ENCODE measurements around the gene RASSF4. TPM values are rescaled to one million over a fixed set of nuclear protein-coding genes. Genes with fewer than 3 reads are reported as not detected.
A peak's percentile ranks its signal among the peaks of the same experiment; 100 is the strongest.

The RASSF4 gene
- total RNA-seq, 1 experiment from 2014 or later = 2.8 TPM

GRCh38 chr10:44958898-44959246 is 730 bp upstream of the RASSF4 start:
- CTCF ChIA-PET = interaction anchor here (1.7 kb wide), 1 partner anchor 26 kb away, joined by 4 read pairs; no protein-coding TSS in a partner anchor
- TF ChIP-seq ZBTB33 (IDR thresholded peaks at IDR 0.05; ENCODE audit: extremely low read depth, insufficient replicate concordance, low read length) (no peak), JUND (IDR thresholded peaks at IDR 0.05) (no peak), ZFX (IDR thresholded peaks at IDR 0.05) (no peak), TCF7L2 (IDR thresholded peaks at IDR 0.05; ENCODE audit: borderline replicate concordance, extremely low read depth, insufficient read depth, insufficient read length) (no peak), SP1 (IDR thresholded peaks at IDR 0.05; ENCODE audit: low read depth) (no peak), CEBPB (IDR thresholded peaks at IDR 0.05; ENCODE audit: low read depth) (no peak), RAD21 (IDR thresholded peaks at IDR 0.05; ENCODE audit: low read depth) (no peak), POLR2AphosphoS5 (IDR thresholded peaks at IDR 0.05; ENCODE audit: low read depth, low read length) (no peak), REST (IDR thresholded peaks at IDR 0.05; ENCODE audit: low read depth) (no peak), EZH2 (IDR thresholded peaks at IDR 0.05) (no peak), EGR1 (IDR thresholded peaks at IDR 0.05; ENCODE audit: low read depth) (no peak), POLR2A (IDR thresholded peaks at IDR 0.05; ENCODE audit: borderline replicate concordance, extremely low read depth, insufficient read depth, insufficient read length) (no peak), YY1 (IDR thresholded peaks at IDR 0.05; ENCODE audit: extremely low read depth, insufficient replicate concordance, low read depth, low read length) (no peak), SIN3A (IDR thresholded peaks at IDR 0.05; ENCODE audit: low read depth) (no peak), CBX3 (IDR thresholded peaks at IDR 0.05; ENCODE audit: low read depth) (no peak), MAX (IDR thresholded peaks at IDR 0.05) (no peak), ZNF274 (IDR thresholded peaks at IDR 0.05; ENCODE audit: low read depth, low read length) (no peak), EZH2phosphoT487 (IDR thresholded peaks at IDR 0.05; ENCODE audit: borderline replicate concordance) (no peak)
- RAD21 ChIA-PET (ENCODE audit: low non-redundant PET in 1 of 2, low total read pairs in 2 of 2, uncharacterized antibody in 2 of 2, unreplicated experiment in 2 of 2) = interaction anchor here in 1 of 2 experiments (1.0 kb wide), 1 partner anchor 26 kb away, joined by 3 read pairs; no protein-coding TSS in a partner anchor
- Histone ChIP-seq H2AFZ (ENCODE audit: low read depth, low read length, poor library complexity, severe bottlenecking) (no peak overlapping the region), H3K9me3 (ENCODE audit: control insufficient read depth in 1 of 2, insufficient read depth in 1 of 2, low read depth in 1 of 2, low read length in 2 of 2) (no peaks in the 10 kb centered on the region), H3K27ac (ENCODE audit: low read depth, low read length) (peak overlapping the region; percentile 50), H3K27me3 (ENCODE audit: insufficient read depth, low read length) (no peaks in the 10 kb centered on the region), H3K36me3 (ENCODE audit: control insufficient read depth in 1 of 2, insufficient read depth in 2 of 2, low read length in 2 of 2) (no peaks in the 10 kb centered on the region), H3K4me2 (ENCODE audit: low read length) (peak overlapping the region; percentile 98), H3K4me3 (replicated peaks in 1 of 2; ENCODE audit: low read depth in 1 of 2, low read length in 2 of 2) (peak overlapping the region; percentile 75 to 92), H3K4me1 (ENCODE audit: control insufficient read depth in 1 of 2, insufficient read depth in 2 of 2, low read length in 2 of 2) (peaks cover 3 to 17% of the 10 kb centered on the region in 2 experiments; a peak in 3 of 4 replicates), H4K20me1 (ENCODE audit: insufficient read depth) (no peaks in the 10 kb centered on the region), H3K9me2 (ENCODE audit: insufficient read depth) (no peaks in the 10 kb centered on the region), H3K9ac (ENCODE audit: low read length) (peak overlapping the region; percentile 79), H3K79me2 (ENCODE audit: insufficient read depth, low read length) (no peaks in the 10 kb centered on the region)
- intact Hi-C loops (cut with micrococcal nuclease) = loop anchor here (1.0 kb wide), 1 partner anchor 19 kb away; the partner anchor contains the start of gene DEPP1
- ATAC-seq (no peak), DNase-seq (ENCODE audit: low read depth, low spot score) (no peak)
- BruUV-seq (replicated peaks) = no TSS peak
- POLR2A ChIA-PET = no interaction called here
